Gastroesophageal sphincter (tissue), 4 donors: ENCODE results near the gene IL15. TPM values are rescaled to one million over a fixed set of nuclear protein-coding genes. Genes with fewer than 3 reads are reported as not detected.

Experiments used
- ATAC-seq: fragments of 150-250 bp; one replicate; pipeline ENCODE4 v1.9.1; 2016; ENCODE audit warnings: mild to moderate bottlenecking, moderate library complexity
- H3K27ac ChIP-seq, 4 donors: fragments of 200-600 bp; sonication (generic) in 3 of 4; 1 replicate in 3 of 4; 2 replicates in 1 of 4; pipeline ENCODE4 v1.5.1; 2016 to 2019
- H3K27me3 ChIP-seq: fragments of 200-600 bp; sonication (generic); one replicate; pipeline ENCODE4 v1.5.1; 2019
- H3K36me3 ChIP-seq, 2 donors: fragments of 200-600 bp; sonication (generic); one replicate each; pipeline ENCODE4 v1.5.1; 2019; ENCODE audit warnings: control low read depth in 1 of 2
- H3K4me1 ChIP-seq, 3 donors: fragments of 200-600 bp; sonication (generic); 1 replicate in 2 of 3; 2 replicates in 1 of 3; pipeline ENCODE4 v1.5.1; 2016 to 2019; ENCODE audit warnings: control low read depth in 2 of 3
- H3K4me3 ChIP-seq, 2 donors: fragments of 200-600 bp; sonication (generic); one replicate each; pipeline ENCODE4 v1.5.1; 2019; ENCODE audit warnings: mild to moderate bottlenecking in 1 of 2, moderate library complexity in 1 of 2
- H3K9me3 ChIP-seq, 3 donors: fragments of 200-600 bp; sonication (generic); one replicate each; pipeline ENCODE4 v1.5.1; 2017 to 2019; ENCODE audit warnings: control low read depth in 2 of 3
- CTCF ChIP-seq, 4 experiments: fragments of 200-600 bp in 2 of 4; fragments of 450-650 bp in 2 of 4; sonication (generic) in 1 of 4; IDR thresholded peaks; one replicate each; pipeline ENCODE4 v1.5.1; 2017 to 2019; ENCODE audit warnings: antibody characterized with exemption in 4 of 4, mild to moderate bottlenecking in 2 of 4, moderate library complexity in 2 of 4
- EP300 ChIP-seq: sonication (generic); formaldehyde crosslinking; IDR thresholded peaks from one replicate; pipeline ENCODE4 v1.6.1; 2017; ENCODE audit warnings: antibody characterized with exemption, mild to moderate bottlenecking
- POLR2A ChIP-seq, 2 donors: fragments of 450-650 bp; IDR thresholded peaks; one replicate each; pipeline ENCODE4 v1.6.1; 2017; ENCODE audit warnings: antibody characterized with exemption in 2 of 2, mild to moderate bottlenecking in 2 of 2, moderate library complexity in 1 of 2
- POLR2AphosphoS5 ChIP-seq: sonication (generic); formaldehyde crosslinking; IDR thresholded peaks from one replicate; pipeline ENCODE4 v1.6.1; 2017; ENCODE audit warnings: antibody characterized with exemption
- WGBS, 2 donors: methylation state at CpG; one replicate each; pipeline ENCODE4 v1.1.5; 2018; ENCODE audit warnings: low coverage in 1 of 2; 5-methylcytosine and 5-hydroxymethylcytosine counted together
- total RNA-seq, 4 donors: library from RNA; depleted of rRNA; stranded (reverse); fragments of >200 nt; gene quantifications; one replicate each; pipeline ENCODE4 v1.1.0, GENCODE V29; 2016

The IL15 gene
- total RNA-seq, 4 donors from 2014 or later: 1.6 to 5.8 (median 3.7) TPM

DNA sequence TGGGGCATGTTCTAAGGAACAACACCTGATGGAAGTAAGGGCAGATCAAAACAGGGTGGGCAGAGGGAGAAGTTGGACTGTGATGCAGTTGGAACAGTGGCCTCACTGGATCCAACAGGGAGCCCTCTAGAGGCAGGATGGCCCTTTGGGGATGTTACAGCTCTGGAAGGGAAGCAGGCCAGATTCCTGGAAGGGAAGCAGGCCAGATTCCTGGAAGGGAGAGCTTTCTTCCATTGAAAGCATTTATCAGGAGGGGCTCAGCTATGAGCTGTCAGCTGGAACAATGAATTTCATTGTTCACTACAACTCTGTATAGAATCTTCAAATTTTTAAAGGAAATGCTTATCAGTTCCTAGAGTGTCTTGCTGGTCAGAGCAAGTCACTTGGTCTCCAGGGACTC, 17.7 kb downstream of the IL15 start:
- peak; percentile 34 for ATAC-seq
- H3K36me3 ChIP-seq: no peaks in the 10 kb centered on the region
- peak overlapping the region in 1 of 4 donors; percentile 41 for H3K27ac ChIP-seq
- TF ChIP-seq EP300 (no peak), POLR2A (IDR thresholded peaks at IDR 0.05) (no peak), CTCF (IDR thresholded peaks at IDR 0.05) (peak in 2 of 4 experiments; percentile 12 to 45), POLR2AphosphoS5 (peak; percentile 34)
- H3K4me1 ChIP-seq: peaks cover 9 to 31% (median 9%) of the 10 kb centered on the region in 3 donors
- H3K4me3 ChIP-seq: no peak overlapping the region
- H3K27me3 ChIP-seq: no peaks in the 10 kb centered on the region
- H3K9me3 ChIP-seq: no peaks in the 10 kb centered on the region

GRCh38 chr4:141656031-141656430, 19.6 kb downstream of the IL15 start:
- Histone ChIP-seq H3K27me3 (no peaks in the 10 kb centered on the region), H3K27ac (no peak overlapping the region), H3K4me1 (peaks cover 9 to 31% (median 9%) of the 10 kb centered on the region in 3 donors), H3K4me3 (no peak overlapping the region), H3K9me3 (no peaks in the 10 kb centered on the region), H3K36me3 (no peaks in the 10 kb centered on the region)
- TF ChIP-seq POLR2AphosphoS5 (no peak), POLR2A (IDR thresholded peaks at IDR 0.05) (no peak), EP300 (no peak), CTCF (IDR thresholded peaks at IDR 0.05) (no peak)
- 97 to 98% methylated on average over 3 of the region's 3 CpGs for WGBS, 2 donors
- ATAC-seq: no peak

GRCh38 chr4:141657550-141658250, 21.3 kb downstream of the IL15 start:
- 86 to 97% methylated on average over 4 to 5 of the region's 5 CpGs for WGBS, 2 donors
- no peak for ATAC-seq
- Histone ChIP-seq H3K27ac (no peak overlapping the region), H3K9me3 (no peaks in the 10 kb centered on the region), H3K27me3 (no peaks in the 10 kb centered on the region), H3K4me1 (peaks cover 2 to 19% (median 3%) of the 10 kb centered on the region in 3 donors), H3K36me3 (no peaks in the 10 kb centered on the region), H3K4me3 (no peak overlapping the region)
- no peak for TF ChIP-seq EP300
- TF ChIP-seq POLR2AphosphoS5: no peak
- no peak for TF ChIP-seq CTCF (IDR thresholded peaks at IDR 0.05)
- no peak for TF ChIP-seq POLR2A (IDR thresholded peaks at IDR 0.05)

DNA sequence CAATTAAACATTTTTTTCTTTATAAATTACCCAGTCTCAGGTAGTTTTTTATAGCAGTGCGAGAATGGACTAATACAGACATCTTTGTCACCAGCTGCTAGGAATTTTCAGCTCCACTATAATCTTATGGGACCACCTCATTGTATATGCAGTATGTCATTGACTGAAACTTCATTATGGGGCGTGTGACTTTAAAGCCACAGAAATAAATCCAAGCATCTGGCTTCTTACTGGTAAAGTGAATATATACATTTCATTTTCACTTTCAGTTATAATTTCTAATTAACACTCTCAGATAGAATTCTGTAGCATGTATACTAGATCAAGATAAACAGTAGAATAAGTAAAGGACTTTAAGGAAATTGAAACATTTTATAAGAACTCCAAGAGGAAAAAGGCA, 21.9 kb downstream of the IL15 start:
- no peak overlapping the region for H3K27ac ChIP-seq
- no peaks in the 10 kb centered on the region for H3K9me3 ChIP-seq
- H3K36me3 ChIP-seq: no peaks in the 10 kb centered on the region
- WGBS, 2 donors: 80 to 100% methylated on average over 2 of the region's 2 CpGs
- no peak for ATAC-seq
- no peaks in the 10 kb centered on the region for H3K27me3 ChIP-seq
- peaks cover 0 to 13% (median 2%) of the 10 kb centered on the region in 3 donors for H3K4me1 ChIP-seq
- no peak for TF ChIP-seq EP300
- no peak for TF ChIP-seq CTCF (IDR thresholded peaks at IDR 0.05)
- no peak for TF ChIP-seq POLR2A (IDR thresholded peaks at IDR 0.05)
- TF ChIP-seq POLR2AphosphoS5: no peak
- no peak overlapping the region for H3K4me3 ChIP-seq

DNA sequence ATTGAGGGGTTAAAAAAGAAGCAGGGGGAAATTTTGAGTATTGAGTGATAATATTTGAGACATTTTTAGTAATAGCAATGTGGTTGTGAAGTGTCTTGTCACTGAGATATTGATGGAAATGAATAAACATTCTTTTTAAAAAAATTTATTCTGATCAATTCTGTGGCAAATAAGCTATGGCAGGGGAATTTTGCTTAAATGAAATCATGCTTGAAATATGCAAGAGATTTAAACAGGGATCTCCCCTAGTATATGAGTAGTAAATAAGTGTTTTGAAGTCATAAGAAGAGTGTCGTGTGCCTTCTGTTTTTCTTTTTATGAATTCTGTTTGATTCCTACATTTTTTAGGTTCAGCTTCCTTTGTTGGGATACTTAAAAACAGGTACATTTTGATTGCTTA, 23.2 kb downstream of the IL15 start:
- WGBS, 2 donors: 71 to 93% methylated on average over 1 of the region's 1 CpG

More for the DNA sequence above, 23.2 kb downstream of the IL15 start:
- no peak overlapping the region for H3K4me3 ChIP-seq
- H3K4me1 ChIP-seq: peaks cover 0 to under 1% (median 0%) of the 10 kb centered on the region in 3 donors
- TF ChIP-seq POLR2AphosphoS5 (no peak), POLR2A (IDR thresholded peaks at IDR 0.05) (no peak), EP300 (no peak), CTCF (IDR thresholded peaks at IDR 0.05) (no peak)
- ATAC-seq: no peak
- H3K27me3 ChIP-seq: no peaks in the 10 kb centered on the region
- no peak overlapping the region for H3K27ac ChIP-seq
- no peaks in the 10 kb centered on the region for H3K9me3 ChIP-seq
- no peaks in the 10 kb centered on the region for H3K36me3 ChIP-seq
